DOHH2 (cell line): ENCODE results near the gene MMAB.

ENCODE experiments used
- H3F3A ChIP-seq: fragments of 200-600 bp; sonication (generic), shearing (Covaris generic); 2 replicates; pipeline ENCODE4 v1.6.0; 2016; ENCODE audit warnings: antibody characterized with exemption, mild to moderate bottlenecking; ENCODE audit not compliant: control insufficient read depth, insufficient read depth
- H3K27ac ChIP-seq: fragments of 200-600 bp; sonication (generic); 2 replicates; pipeline ENCODE4 v1.5.1; 2014; ENCODE audit warnings: low read depth, mild to moderate bottlenecking, low read length, moderate library complexity
- H3K27me3 ChIP-seq: fragments of 200-600 bp; sonication (generic); 2 replicates; pipeline ENCODE4 v1.6.1; 2014; ENCODE audit warnings: mild to moderate bottlenecking, low read length, mixed read lengths; ENCODE audit not compliant: control insufficient read depth
- H3K36me3 ChIP-seq: fragments of 200-600 bp; sonication (generic); 2 replicates; pipeline ENCODE4 v1.6.1; 2014; ENCODE audit warnings: mild to moderate bottlenecking, low read length, moderate library complexity, mixed read lengths; ENCODE audit not compliant: control insufficient read depth
- H3K4me1 ChIP-seq: fragments of 200-600 bp; sonication (generic); 2 replicates; pipeline ENCODE4 v1.6.1; 2014; ENCODE audit warnings: mild to moderate bottlenecking, low read length, mixed read lengths; ENCODE audit not compliant: control insufficient read depth
- H3K4me2 ChIP-seq: fragments of 200-600 bp; sonication (generic); 2 replicates; pipeline ENCODE4 v1.6.0; 2014; ENCODE audit warnings: mild to moderate bottlenecking, low read length, moderate library complexity
- H3K4me3 ChIP-seq: fragments of 200-600 bp; sonication (generic); 2 replicates; pipeline ENCODE4 v1.5.1; 2014; ENCODE audit warnings: mild to moderate bottlenecking, low read length, mixed read lengths
- H3K79me2 ChIP-seq: fragments of 200-600 bp; sonication (generic); 2 replicates; pipeline ENCODE4 v1.6.1; 2014; ENCODE audit warnings: mild to moderate bottlenecking, low read length, mixed read lengths; ENCODE audit not compliant: control insufficient read depth
- H3K9me2 ChIP-seq: fragments of 200-600 bp; sonication (generic); replicated peaks from 2 replicates; pipeline ENCODE4 v1.6.1; 2014; ENCODE audit warnings: mild to moderate bottlenecking, low read length, mixed read lengths; ENCODE audit not compliant: control insufficient read depth
- H3K9me3 ChIP-seq: fragments of 200-600 bp; sonication (generic); 2 replicates; pipeline ENCODE4 v1.6.1; 2014; ENCODE audit warnings: antibody characterized with exemption, low read length, mixed read lengths; ENCODE audit not compliant: control insufficient read depth, insufficient read depth
- H4K20me1 ChIP-seq: fragments of 200-600 bp; sonication (generic); 2 replicates; pipeline ENCODE4 v1.6.0; 2014; ENCODE audit warnings: low read depth, mild to moderate bottlenecking, antibody characterized with exemption, low read length, moderate library complexity; ENCODE audit not compliant: control insufficient read depth, insufficient read depth
- CTCF ChIP-seq: fragments of 200-600 bp; sonication (generic); IDR thresholded peaks from one replicate; pipeline ENCODE4 v1.5.1; 2014; ENCODE audit warnings: antibody characterized with exemption, mild to moderate bottlenecking, low read depth, low read length; ENCODE audit not compliant: poor library complexity, severe bottlenecking
- EZH2phosphoT487 ChIP-seq: fragments of 200-600 bp; sonication (generic); IDR thresholded peaks from 2 replicates; pipeline ENCODE4 v1.6.1; 2017; ENCODE audit warnings: borderline replicate concordance, mild to moderate bottlenecking, antibody characterized with exemption, low read length, moderate library complexity, mixed read lengths

The MMAB gene

GRCh38 chr12:109555431-109556315 is 17.6 kb downstream of the MMAB start:
- no peaks in the 10 kb centered on the region for H4K20me1 ChIP-seq
- no peaks in the 10 kb centered on the region for H3K79me2 ChIP-seq
- no peaks in the 10 kb centered on the region for H3K9me3 ChIP-seq
- no peaks in the 10 kb centered on the region for H3K4me1 ChIP-seq
- TF ChIP-seq EZH2phosphoT487 (no peak), CTCF (no peak)
- H3K27ac ChIP-seq: no peak overlapping the region
- no peaks in the 10 kb centered on the region for H3K9me2 ChIP-seq
- H3F3A ChIP-seq: no peaks in the 10 kb centered on the region
- no peak overlapping the region for H3K4me2 ChIP-seq
- no peaks in the 10 kb centered on the region for H3K27me3 ChIP-seq
- 0 out of 2 replicates have a peak, but pooled peaks cover 3% of the 10 kb centered on the region for H3K36me3 ChIP-seq
- H3K4me3 ChIP-seq: no peak overlapping the region

- Histone ChIP-seq H3F3A (no peaks in the 10 kb centered on the region), H3K9me2 (no peaks in the 10 kb centered on the region), H3K4me2 (no peak overlapping the region), H3K36me3 (0 out of 2 replicates have a peak, but pooled peaks cover 3% of the 10 kb centered on the region), H3K4me3 (no peak overlapping the region), H3K27me3 (no peaks in the 10 kb centered on the region), H4K20me1 (no peaks in the 10 kb centered on the region), H3K4me1 (no peaks in the 10 kb centered on the region), H3K27ac (no peak overlapping the region), H3K9me3 (no peaks in the 10 kb centered on the region), H3K79me2 (no peaks in the 10 kb centered on the region)
- TF ChIP-seq CTCF (no peak), EZH2phosphoT487 (no peak)
These were observed 18.5 kb downstream of the MMAB start for GRCh38 chr12:109554761-109555160.

- H3K9me3 ChIP-seq: no peaks in the 10 kb centered on the region
- H3K4me3 ChIP-seq: no peak overlapping the region
- no peak for TF ChIP-seq CTCF
- TF ChIP-seq EZH2phosphoT487: no peak
- H3F3A ChIP-seq: no peaks in the 10 kb centered on the region
- no peak overlapping the region for H3K4me2 ChIP-seq
- H3K27me3 ChIP-seq: no peaks in the 10 kb centered on the region
- no peaks in the 10 kb centered on the region for H3K79me2 ChIP-seq
- no peak overlapping the region for H3K27ac ChIP-seq
- no peaks in the 10 kb centered on the region for H3K4me1 ChIP-seq
- no peaks in the 10 kb centered on the region for H4K20me1 ChIP-seq
- H3K9me2 ChIP-seq: no peaks in the 10 kb centered on the region
- 0 out of 2 replicates have a peak, but pooled peaks cover 3% of the 10 kb centered on the region for H3K36me3 ChIP-seq
These were observed 19.3 kb downstream of the MMAB start for GRCh38 chr12:109553906-109554500.
